ENCODE results near the gene OSCAR.
A peak's percentile ranks its signal among the peaks of the same experiment; 100 is the strongest.
"Not testable (repeated sequence)": the region's sequence is repeated elsewhere in the genome, so short reads cannot be mapped to it uniquely, and the experiment has no call there.

The OSCAR gene

DNA sequence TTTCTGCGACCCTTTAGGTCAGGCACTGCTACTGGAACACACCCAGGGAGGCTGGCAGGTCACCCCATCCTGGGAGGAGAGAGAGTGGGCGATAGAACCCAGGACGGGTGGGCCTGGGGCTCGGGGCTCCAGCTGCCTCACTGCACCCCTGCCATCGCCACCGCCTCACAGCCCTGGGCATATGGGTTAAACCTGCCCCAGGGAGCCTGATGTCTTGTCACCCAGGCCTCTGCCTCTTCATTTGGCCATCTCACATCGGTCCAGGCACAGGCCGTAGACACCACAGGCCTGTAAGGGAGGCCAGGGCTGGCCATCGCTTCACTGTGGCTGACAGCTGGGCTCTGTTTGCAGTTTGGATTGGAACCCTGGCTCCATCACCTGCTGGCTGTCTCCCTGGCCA lies 25.1 kb upstream of the OSCAR start:
- no peak for DNase-seq (ENCODE audit: low read depth)

GRCh38 chr19:54124393-54124792 lies 23.8 kb upstream of the OSCAR start:
- no peak for DNase-seq (ENCODE audit: low read depth)

DNA sequence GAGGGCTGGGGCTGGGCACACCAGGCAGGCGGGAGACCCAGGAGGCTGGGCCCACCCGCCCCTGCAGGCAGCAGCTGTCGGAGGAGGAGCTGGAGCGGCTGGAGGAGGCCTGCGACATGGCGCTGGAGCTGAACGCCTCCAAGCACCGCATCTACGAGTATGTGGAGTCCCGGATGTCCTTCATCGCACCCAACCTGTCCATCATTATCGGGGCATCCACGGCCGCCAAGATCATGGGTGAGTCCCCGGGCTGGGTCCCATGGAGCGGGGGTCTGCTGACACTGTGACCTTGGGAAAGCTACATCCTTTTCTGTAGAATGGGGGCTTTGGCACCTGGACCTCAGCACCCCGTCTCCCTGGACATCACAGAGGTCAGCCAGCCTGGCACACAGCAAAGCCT lies 23.1 kb upstream of the OSCAR start:
- DNase-seq (ENCODE audit: low read depth): no peak

DNA sequence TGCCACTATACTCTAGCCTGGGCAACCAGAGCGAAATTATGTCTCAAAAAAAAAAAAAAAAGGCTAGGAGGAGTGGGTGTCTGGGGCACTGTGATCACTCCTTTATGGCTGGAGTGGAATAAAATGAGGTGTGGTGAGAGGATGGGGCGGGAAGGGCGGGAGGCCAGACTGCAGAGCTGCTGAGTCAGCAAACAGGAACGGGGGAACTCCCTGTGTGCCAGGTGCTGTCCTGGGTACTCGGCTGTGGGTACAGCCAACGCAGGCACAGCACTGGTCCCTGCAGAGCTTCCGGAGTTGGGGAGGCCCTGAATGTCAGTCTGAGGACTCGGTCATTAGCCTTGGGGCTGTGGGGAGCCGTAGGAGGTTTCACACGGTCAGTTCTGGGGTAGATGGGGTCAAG lies 20.7 kb upstream of the OSCAR start:
- no peak for DNase-seq (ENCODE audit: low read depth)

DNA sequence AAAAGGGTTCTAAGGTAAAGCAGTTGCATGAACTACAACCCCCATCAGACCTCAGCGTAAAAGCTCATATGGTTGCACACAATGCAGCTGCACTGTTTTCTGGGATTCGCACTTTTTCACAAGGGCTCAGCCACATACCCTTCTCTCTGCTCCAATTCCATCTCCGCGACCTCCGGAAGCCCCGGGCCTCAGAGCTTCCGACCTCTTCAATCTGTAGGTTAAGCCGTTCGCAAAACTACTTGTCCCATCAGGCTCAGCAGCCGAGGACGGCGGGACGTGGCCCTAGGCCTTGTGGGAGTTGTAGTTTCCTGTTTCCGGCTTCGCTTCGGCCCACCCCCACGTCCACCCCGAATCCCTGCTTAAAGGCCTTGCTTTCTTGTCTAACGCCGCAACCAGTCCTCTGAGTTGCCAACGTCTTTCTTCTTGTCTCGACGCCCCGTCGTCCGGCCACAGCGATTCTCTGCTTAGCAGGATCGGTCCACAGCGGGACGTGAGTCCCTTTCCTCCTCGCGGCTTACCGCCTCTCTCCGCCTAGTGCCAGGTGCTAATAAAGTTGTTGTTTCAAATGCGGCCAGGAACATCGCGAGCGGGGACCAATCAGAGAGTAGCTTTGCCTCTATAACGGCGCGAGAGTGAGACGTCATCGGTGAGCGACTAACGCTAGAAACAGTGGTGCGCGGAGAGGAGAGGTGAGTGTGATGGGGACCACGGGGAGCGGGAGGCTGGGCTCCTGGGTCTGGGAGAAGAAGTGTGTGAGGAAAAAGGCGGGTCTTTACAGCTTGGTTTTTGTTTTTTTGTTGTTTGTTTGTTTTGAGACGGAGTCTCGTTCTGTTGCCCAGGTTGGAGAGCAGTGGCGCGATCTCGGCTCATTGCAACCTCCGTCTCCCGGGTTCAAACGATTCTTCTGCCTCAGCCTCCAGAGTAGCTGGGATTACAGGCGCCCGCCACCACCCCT lies 14.8 kb upstream of the OSCAR start, which contains the start of the genes PRPF31 and TFPT:
Gene PRPF31, plus strand, starts transcription at position 646 of the 955 bp plus-strand sequence. CDS start 2,525 bp downstream, outside the sequence.
Gene TFPT, minus strand, starts transcription at position 549 of the 955 bp plus-strand sequence. Its CDS starts 388 bp downstream, at position 161.
- DNase-seq (ENCODE audit: low read depth): peak; percentile 92

- no peak for DNase-seq (ENCODE audit: low read depth)
These were observed 13.9 kb upstream of the OSCAR start for GRCh38 chr19:54114340-54115108.

DNA sequence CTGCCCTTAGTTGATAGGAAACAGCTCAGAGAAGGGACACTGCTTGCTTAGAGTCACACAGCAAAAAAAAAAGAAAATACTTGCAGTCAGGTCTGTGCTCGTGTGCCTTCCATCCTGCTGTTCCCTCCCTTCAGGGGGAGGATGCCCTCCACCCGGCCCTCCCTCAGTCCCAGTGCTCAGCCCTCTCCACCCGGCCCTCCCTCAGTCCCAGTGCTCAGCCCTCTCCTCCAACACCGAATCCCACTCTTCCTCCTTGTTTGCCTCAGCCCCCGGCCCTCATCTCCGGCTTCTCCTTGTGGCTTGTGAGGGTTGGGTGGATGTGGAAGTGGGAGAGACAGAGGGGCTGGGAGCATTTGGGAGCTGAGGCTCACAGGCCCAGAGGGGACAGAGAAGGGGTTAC lies 9.0 kb upstream of the OSCAR start:
- DNase-seq (ENCODE audit: low read depth): no peak

DNA sequence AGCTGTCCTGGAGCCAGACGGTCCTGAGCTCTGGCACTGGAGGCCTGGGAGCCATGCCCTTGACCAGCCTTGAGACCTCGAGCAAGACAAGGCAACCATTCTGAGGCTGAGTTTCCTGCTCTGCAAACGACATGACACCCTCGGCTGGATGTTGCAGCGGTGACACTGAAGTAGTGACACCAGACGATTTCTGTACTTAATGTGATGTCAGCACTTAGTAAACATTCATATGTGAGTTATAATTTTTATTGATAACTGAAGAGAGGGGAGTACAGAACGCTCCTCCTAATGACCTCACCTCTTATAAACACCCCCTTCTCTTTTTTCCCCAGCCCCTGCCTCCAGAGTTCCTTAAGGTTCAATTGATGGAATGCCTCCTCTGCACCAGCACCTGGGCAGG lies 7.9 kb upstream of the OSCAR start:
- no peak for DNase-seq (ENCODE audit: low read depth)

- DNase-seq (ENCODE audit: low read depth): no peak
These were observed 7.4 kb upstream of the OSCAR start for GRCh38 chr19:54107876-54108490.

- no peak for DNase-seq (ENCODE audit: low read depth)
These were observed 6.1 kb upstream of the OSCAR start for GRCh38 chr19:54106716-54107115.

- no peak for DNase-seq (ENCODE audit: low read depth)
These were observed 5.2 kb upstream of the OSCAR start for GRCh38 chr19:54105796-54106195.

- no peak for DNase-seq (ENCODE audit: low read depth)
These were observed 4.6 kb upstream of the OSCAR start for GRCh38 chr19:54104998-54105715.

DNA sequence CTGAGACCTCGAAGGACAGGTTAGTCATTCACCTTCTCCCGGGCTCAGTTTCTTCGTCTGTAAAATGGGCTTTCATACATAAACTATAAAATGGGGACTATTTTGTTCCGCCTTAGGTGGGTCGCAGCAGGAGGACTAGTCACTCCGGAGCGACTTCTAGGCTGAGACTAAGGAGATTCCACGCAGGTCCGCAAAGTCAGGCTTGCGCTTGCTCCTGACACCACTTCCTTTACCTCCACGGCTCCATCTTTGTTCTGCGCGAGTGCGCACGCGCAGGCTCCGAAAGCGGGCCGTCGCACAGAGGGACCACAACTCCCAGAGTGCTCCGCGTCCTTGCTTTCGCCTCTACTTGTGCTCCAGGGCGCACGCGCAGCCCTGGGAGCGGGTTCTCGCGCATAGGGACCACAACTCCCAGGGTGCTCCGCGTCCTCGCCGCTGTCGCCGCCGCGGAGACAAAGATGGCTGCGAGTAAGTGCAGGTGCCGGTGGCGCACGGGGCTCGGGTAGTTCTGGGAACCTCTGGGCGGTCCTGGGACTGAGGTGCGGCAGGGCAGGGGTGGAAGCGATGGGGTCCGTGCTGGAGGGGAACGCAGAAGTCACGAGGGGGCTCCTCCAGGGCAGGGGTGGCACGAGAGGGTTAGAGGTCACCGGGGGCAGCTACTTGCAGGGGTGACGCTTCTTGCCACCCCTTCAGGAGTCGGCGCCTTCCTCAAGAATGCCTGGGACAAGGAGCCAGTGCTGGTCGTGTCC lies 2.0 kb upstream of the OSCAR start, which contains the start of gene NDUFA3:
Gene NDUFA3, plus strand, starts transcription at position 435 of the 749 bp plus-strand sequence. Its CDS starts 24 bp downstream, at position 459.
- DNase-seq (ENCODE audit: low read depth): peak; percentile 97

- DNase-seq (ENCODE audit: low read depth): not testable (repeated sequence)
These were observed 724 bp downstream of the OSCAR start for GRCh38 chr19:54099903-54100255.

- DNase-seq (ENCODE audit: low read depth): no peak
These were observed 1.3 kb downstream of the OSCAR start for GRCh38 chr19:54099190-54099902.

- DNase-seq (ENCODE audit: low read depth): no peak
These were observed 3.9 kb downstream of the OSCAR start for GRCh38 chr19:54096617-54097106.

GRCh38 chr19:54095859-54096616 lies 4.6 kb downstream of the OSCAR start:
- peak; percentile 37 for DNase-seq (ENCODE audit: low read depth)

- no peak for DNase-seq (ENCODE audit: low read depth)
These were observed 5.3 kb downstream of the OSCAR start for GRCh38 chr19:54095136-54095858.

Measured in activated T-helper 9 cell treated with anti-CD3 and anti-CD28 coated beads, Interleukin-2, amount 50 U/mL, for 16 hours (primary cell).